ENCODE data around the gene DNAJC15.

The DNAJC15 gene

GRCh38 chr13:42984026-42984425 is 39.4 kb upstream of the DNAJC15 start:
- peaks cover 5% of the 10 kb centered on the region for H3K4me1 ChIP-seq
- H3K36me3 ChIP-seq (ENCODE audit: control insufficient read depth, insufficient read depth, low read length) = no peaks in the 10 kb centered on the region

GRCh38 chr13:42984691-42985090 is 38.7 kb upstream of the DNAJC15 start:
- Histone ChIP-seq H2AFZ (no peak overlapping the region), H3K79me2 (no peaks in the 10 kb centered on the region), H3K27me3 (ENCODE audit: control insufficient read depth, insufficient read depth, low read length) (no peaks in the 10 kb centered on the region), H3K4me2 (ENCODE audit: low read length) (no peak overlapping the region), H3K36me3 (ENCODE audit: control insufficient read depth, insufficient read depth, low read length) (no peaks in the 10 kb centered on the region), H3K9ac (no peak overlapping the region), H3K4me3 (ENCODE audit: low read depth, low read length) (no peak overlapping the region), H3K4me1 (peaks cover 5% of the 10 kb centered on the region), H3K9me3 (ENCODE audit: control insufficient read depth, low read length) (no peaks in the 10 kb centered on the region), H3K27ac (no peak overlapping the region)
- TF ChIP-seq CTCF (IDR thresholded peaks at IDR 0.05) = no peak

More at GRCh38 chr13:42984026-42984425, 39.4 kb upstream of the DNAJC15 start:
- TF ChIP-seq CTCF (IDR thresholded peaks at IDR 0.05) = no peak
- H3K9ac ChIP-seq = no peak overlapping the region
- no peaks in the 10 kb centered on the region for H3K27me3 ChIP-seq (ENCODE audit: control insufficient read depth, insufficient read depth, low read length)
- H3K9me3 ChIP-seq (ENCODE audit: control insufficient read depth, low read length) = no peaks in the 10 kb centered on the region
- no peak overlapping the region for H3K27ac ChIP-seq
- H3K4me3 ChIP-seq (ENCODE audit: low read depth, low read length) = no peak overlapping the region
- no peak overlapping the region for H2AFZ ChIP-seq
- H3K79me2 ChIP-seq = no peaks in the 10 kb centered on the region
- H3K4me2 ChIP-seq (ENCODE audit: low read length) = no peak overlapping the region

- Histone ChIP-seq H2AFZ (peak overlapping the region; percentile 50), H3K4me3 (ENCODE audit: low read depth, low read length) (no peak overlapping the region), H3K79me2 (no peaks in the 10 kb centered on the region), H3K4me1 (peaks cover 5% of the 10 kb centered on the region), H3K36me3 (ENCODE audit: control insufficient read depth, insufficient read depth, low read length) (no peaks in the 10 kb centered on the region), H3K27me3 (ENCODE audit: control insufficient read depth, insufficient read depth, low read length) (no peaks in the 10 kb centered on the region), H3K27ac (peak overlapping the region; percentile 24), H3K9me3 (ENCODE audit: control insufficient read depth, low read length) (no peaks in the 10 kb centered on the region), H3K9ac (no peak overlapping the region), H3K4me2 (ENCODE audit: low read length) (no peak overlapping the region)
- no peak for TF ChIP-seq CTCF (IDR thresholded peaks at IDR 0.05)
These were observed 37.8 kb upstream of the DNAJC15 start for GRCh38 chr13:42985312-42986175.

- Histone ChIP-seq H3K4me3 (ENCODE audit: low read depth, low read length) (no peak overlapping the region), H3K9ac (no peak overlapping the region)
These were observed 37.2 kb upstream of the DNAJC15 start for GRCh38 chr13:42986176-42986574.

More at GRCh38 chr13:42986176-42986574, 37.2 kb upstream of the DNAJC15 start:
- no peaks in the 10 kb centered on the region for H3K79me2 ChIP-seq
- peak overlapping the region; percentile 24 for H3K27ac ChIP-seq
- TF ChIP-seq CTCF (IDR thresholded peaks at IDR 0.05) = no peak
- H3K9me3 ChIP-seq (ENCODE audit: control insufficient read depth, low read length) = no peaks in the 10 kb centered on the region
- no peaks in the 10 kb centered on the region for H3K27me3 ChIP-seq (ENCODE audit: control insufficient read depth, insufficient read depth, low read length)
- H2AFZ ChIP-seq = peak overlapping the region; percentile 50
- H3K4me2 ChIP-seq (ENCODE audit: low read length) = no peak overlapping the region
- H3K4me1 ChIP-seq = peaks cover 5% of the 10 kb centered on the region
- no peaks in the 10 kb centered on the region for H3K36me3 ChIP-seq (ENCODE audit: control insufficient read depth, insufficient read depth, low read length)

Measured in parathyroid adenoma (tissue), 2 donors.